Spleen (tissue), 7 donors: ENCODE results near the gene DLX5.

Experiments used
- POLR2A ChIP-seq, 3 donors: fragments of 450-650 bp; IDR thresholded peaks; one replicate each; pipeline ENCODE4 v1.5.1; 2017; ENCODE audit warnings: antibody characterized with exemption in 3 of 3, mild to moderate bottlenecking in 1 of 3
- POLR2AphosphoS5 ChIP-seq, 3 donors: sonication (generic); formaldehyde crosslinking; IDR thresholded peaks; one replicate each; pipeline ENCODE4 v1.5.1; 2017; ENCODE audit warnings: antibody characterized with exemption in 3 of 3
- TF ChIP-seq, protein P1 (sequence below), 11 experiments: fragments of 200-600 bp in 7 of 11; fragments of 450-650 bp in 4 of 11; sonication (generic) in 4 of 11; IDR thresholded peaks in 8 of 11; conservative IDR thresholded peaks in 3 of 11; 1 replicate in 7 of 11; 2 replicates in 4 of 11; pipeline versions ENCODE4 v1.4.0 to v1.8.0; 2016 to 2021; ENCODE audit warnings: antibody characterized with exemption in 11 of 11, inconsistent platforms in 4 of 11, mild to moderate bottlenecking in 1 of 11
- donor health status: DM: no; HTN: no; CAD: no; lungs with moderate emphysema.
- donor health status: DM: no; HTN: no; CAD: no.
- donor health status: DM: no; HTN: no; CAD: no.

DNA sequence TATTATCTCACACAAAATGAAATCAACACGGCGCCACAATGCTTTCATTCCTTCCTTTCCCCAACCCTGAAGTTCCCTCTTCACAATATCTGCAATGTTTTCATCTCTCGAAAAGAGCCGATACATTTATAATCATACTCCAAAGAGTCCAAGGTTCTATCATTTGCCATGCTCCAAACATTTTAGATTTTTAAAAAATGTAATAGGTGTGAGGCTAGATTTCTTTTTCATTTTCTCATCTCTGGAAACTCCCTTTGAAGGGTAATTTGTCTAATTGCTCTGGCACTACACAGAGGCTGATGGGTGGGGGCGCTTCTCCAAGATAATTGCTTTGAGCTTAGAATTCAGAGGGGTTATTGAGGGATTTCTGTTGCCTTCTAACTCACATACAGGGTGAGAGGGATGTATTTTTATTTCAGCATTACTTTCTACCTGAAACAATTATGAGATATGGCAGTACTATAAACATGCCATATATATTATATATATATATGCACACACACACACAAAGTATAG, 4.9 kb downstream of the DLX5 start:
- TF ChIP-seq POLR2AphosphoS5 (IDR thresholded peaks at IDR 0.05) (no peak), POLR2A (IDR thresholded peaks at IDR 0.05) (no peak)
- TF ChIP-seq, protein P1, sequence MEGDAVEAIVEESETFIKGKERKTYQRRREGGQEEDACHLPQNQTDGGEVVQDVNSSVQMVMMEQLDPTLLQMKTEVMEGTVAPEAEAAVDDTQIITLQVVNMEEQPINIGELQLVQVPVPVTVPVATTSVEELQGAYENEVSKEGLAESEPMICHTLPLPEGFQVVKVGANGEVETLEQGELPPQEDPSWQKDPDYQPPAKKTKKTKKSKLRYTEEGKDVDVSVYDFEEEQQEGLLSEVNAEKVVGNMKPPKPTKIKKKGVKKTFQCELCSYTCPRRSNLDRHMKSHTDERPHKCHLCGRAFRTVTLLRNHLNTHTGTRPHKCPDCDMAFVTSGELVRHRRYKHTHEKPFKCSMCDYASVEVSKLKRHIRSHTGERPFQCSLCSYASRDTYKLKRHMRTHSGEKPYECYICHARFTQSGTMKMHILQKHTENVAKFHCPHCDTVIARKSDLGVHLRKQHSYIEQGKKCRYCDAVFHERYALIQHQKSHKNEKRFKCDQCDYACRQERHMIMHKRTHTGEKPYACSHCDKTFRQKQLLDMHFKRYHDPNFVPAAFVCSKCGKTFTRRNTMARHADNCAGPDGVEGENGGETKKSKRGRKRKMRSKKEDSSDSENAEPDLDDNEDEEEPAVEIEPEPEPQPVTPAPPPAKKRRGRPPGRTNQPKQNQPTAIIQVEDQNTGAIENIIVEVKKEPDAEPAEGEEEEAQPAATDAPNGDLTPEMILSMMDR (IDR thresholded peaks at IDR 0.05 in 8 of 11, conservative IDR thresholded peaks at IDR 0.05 in 3 of 11): no peak
